Measurements from ENCODE around the gene ADAM8.

ADAM8 gene

GRCh38 chr10:133281628-133282372 lies 5.1 kb upstream of the ADAM8 start:
- no peaks in the 10 kb centered on the region for H3K4me1 ChIP-seq (ENCODE audit: control insufficient read depth, insufficient read depth, low read length)
- no peaks in the 10 kb centered on the region for H3K27me3 ChIP-seq (ENCODE audit: control insufficient read depth, insufficient read depth, low read length)
- no peak overlapping the region for H3K27ac ChIP-seq (ENCODE audit: low read depth, low read length)
- no peak overlapping the region for H3K4me3 ChIP-seq (ENCODE audit: low read depth, low read length)
- peaks cover 69% of the 10 kb centered on the region for H3K36me3 ChIP-seq (ENCODE audit: control insufficient read depth, insufficient read depth, low read length)
- no peak overlapping the region for H3K9ac ChIP-seq (ENCODE audit: low read depth, low read length)
- no peaks in the 10 kb centered on the region for H3K9me3 ChIP-seq (ENCODE audit: control insufficient read depth, insufficient read depth, low read length)

DNA sequence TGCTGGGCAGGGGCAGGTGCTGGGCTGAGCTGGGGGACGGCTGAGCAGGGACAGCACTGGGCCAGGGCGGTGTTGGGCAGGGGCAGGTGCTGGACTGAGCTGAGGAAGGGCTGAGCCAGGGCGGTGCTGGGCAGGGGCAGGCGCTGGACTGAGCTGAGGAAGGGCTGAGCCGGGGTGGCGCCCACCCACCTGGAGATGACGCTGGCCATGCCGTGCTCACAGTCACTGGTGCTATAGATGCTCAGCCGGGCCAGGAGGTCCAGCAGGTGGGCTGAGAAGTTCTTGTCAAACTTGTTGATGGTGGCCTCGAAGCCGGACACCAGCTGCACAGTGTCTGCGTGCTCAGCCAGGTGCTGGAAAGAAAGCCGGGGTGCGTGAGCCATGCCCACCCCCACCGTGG lies 4.4 kb upstream of the ADAM8 start:
- H3K36me3 ChIP-seq (ENCODE audit: control insufficient read depth, insufficient read depth, low read length) = peaks cover 62% of the 10 kb centered on the region
- H3K4me3 ChIP-seq (ENCODE audit: low read depth, low read length) = no peak overlapping the region
- no peak overlapping the region for H3K27ac ChIP-seq (ENCODE audit: low read depth, low read length)
- peaks cover 4% of the 10 kb centered on the region for H3K27me3 ChIP-seq (ENCODE audit: control insufficient read depth, insufficient read depth, low read length)
- no peak overlapping the region for H3K9ac ChIP-seq (ENCODE audit: low read depth, low read length)
- peaks cover 3% of the 10 kb centered on the region; the same call in 1 of the 2 replicates for H3K4me1 ChIP-seq (ENCODE audit: control insufficient read depth, insufficient read depth, low read length)
- no peaks in the 10 kb centered on the region for H3K9me3 ChIP-seq (ENCODE audit: control insufficient read depth, insufficient read depth, low read length)

DNA sequence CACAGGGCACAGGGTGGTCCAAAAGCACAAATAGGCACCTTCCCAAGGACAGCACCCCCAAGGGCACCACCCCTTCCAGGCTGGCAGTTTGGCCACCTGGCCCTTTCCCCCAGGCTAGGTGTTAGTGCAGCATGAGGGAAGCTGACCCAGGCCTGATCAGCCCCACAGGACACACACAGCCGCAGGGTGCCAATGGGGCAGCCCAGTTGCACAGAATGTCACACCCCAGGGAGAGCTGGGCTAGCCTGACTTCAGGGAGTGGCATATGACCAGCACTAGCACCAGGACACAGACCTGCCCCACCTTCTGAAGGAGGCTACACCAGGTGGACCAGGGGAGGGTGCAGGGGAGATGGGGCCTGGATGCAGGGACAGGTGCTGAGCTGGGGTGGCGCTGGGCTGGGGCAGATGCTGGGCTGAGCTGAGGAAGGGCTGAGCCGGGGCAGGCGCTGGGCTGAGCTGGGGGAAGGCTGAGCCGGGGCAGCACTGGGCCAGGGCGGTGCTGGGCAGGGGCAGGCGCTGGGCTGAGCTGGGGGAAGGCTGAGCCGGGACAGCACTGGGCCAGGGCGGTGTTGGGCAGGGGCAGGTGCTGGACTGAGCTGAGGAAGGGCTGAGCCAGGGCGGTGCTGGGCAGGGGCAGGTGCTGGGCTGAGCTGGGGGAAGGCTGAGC lies 3.9 kb upstream of the ADAM8 start:
- Histone ChIP-seq H3K27me3 (ENCODE audit: control insufficient read depth, insufficient read depth, low read length) (peaks cover 7% of the 10 kb centered on the region), H3K4me1 (ENCODE audit: control insufficient read depth, insufficient read depth, low read length) (peaks cover 5% of the 10 kb centered on the region; the same call in 1 of the 2 replicates), H3K4me3 (ENCODE audit: low read depth, low read length) (no peak overlapping the region), H3K27ac (ENCODE audit: low read depth, low read length) (no peak overlapping the region), H3K36me3 (ENCODE audit: control insufficient read depth, insufficient read depth, low read length) (peaks cover 56% of the 10 kb centered on the region), H3K9ac (ENCODE audit: low read depth, low read length) (no peak overlapping the region), H3K9me3 (ENCODE audit: control insufficient read depth, insufficient read depth, low read length) (no peaks in the 10 kb centered on the region)

DNA sequence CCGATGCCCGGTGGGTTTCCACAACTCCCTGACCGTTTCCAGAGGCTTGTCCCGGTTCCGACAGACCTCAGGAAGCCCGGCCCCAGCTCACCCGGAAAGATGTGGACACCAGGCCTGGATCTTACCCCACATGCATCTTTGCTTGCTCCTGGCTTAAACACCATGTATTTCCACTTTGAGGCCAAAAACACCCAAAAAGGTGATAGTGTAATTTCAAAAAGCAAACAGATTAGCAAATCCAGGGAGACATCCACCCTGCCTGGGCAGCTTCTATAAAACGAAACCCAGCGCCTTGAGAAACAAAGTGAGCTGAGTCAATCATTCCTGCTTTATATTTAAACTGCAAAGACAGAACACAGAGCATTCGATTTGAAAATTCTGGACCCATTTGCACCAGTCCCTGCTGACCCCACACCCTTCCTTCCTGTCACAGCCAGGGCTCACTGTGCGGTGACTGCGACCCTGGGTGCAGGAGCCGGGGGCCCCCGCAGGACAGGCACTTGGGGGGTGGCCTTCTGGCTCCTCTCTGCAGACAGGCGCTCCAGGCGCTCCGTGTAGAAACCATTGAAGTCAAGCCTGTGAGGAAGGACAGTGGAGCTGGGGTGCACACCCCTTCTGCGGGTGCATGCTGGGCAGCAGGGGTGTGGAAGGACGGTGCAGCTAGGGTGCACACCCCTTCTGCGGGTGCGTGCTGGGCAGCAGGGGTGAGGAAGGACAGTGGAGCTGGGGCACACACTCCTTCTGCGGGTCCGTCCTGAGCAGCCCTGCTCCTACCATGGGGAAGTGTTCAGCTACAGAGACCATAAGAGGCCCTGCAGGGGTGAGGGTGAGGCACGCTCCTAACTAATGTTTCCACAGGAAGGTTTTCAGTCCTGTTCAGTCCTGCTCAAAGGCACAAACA lies 2.9 kb upstream of the ADAM8 start:
- peaks cover 47% of the 10 kb centered on the region for H3K36me3 ChIP-seq (ENCODE audit: control insufficient read depth, insufficient read depth, low read length)
- H3K9me3 ChIP-seq (ENCODE audit: control insufficient read depth, insufficient read depth, low read length) = no peaks in the 10 kb centered on the region
- no peak overlapping the region for H3K27ac ChIP-seq (ENCODE audit: low read depth, low read length)
- peaks cover 5% of the 10 kb centered on the region; the same call in 1 of the 2 replicates for H3K4me1 ChIP-seq (ENCODE audit: control insufficient read depth, insufficient read depth, low read length)
- H3K9ac ChIP-seq (ENCODE audit: low read depth, low read length) = no peak overlapping the region
- peaks cover 7% of the 10 kb centered on the region for H3K27me3 ChIP-seq (ENCODE audit: control insufficient read depth, insufficient read depth, low read length)
- H3K4me3 ChIP-seq (ENCODE audit: low read depth, low read length) = no peak overlapping the region

- Histone ChIP-seq H3K9ac (ENCODE audit: low read depth, low read length) (no peak overlapping the region), H3K9me3 (ENCODE audit: control insufficient read depth, insufficient read depth, low read length) (no peaks in the 10 kb centered on the region), H3K27ac (ENCODE audit: low read depth, low read length) (no peak overlapping the region), H3K27me3 (ENCODE audit: control insufficient read depth, insufficient read depth, low read length) (peaks cover 7% of the 10 kb centered on the region), H3K4me1 (ENCODE audit: control insufficient read depth, insufficient read depth, low read length) (peaks cover 5% of the 10 kb centered on the region; the same call in 1 of the 2 replicates), H3K4me3 (ENCODE audit: low read depth, low read length) (no peak overlapping the region), H3K36me3 (ENCODE audit: control insufficient read depth, insufficient read depth, low read length) (peaks cover 38% of the 10 kb centered on the region)
Observed at GRCh38 chr10:133278577-133279265, 2.1 kb upstream of the ADAM8 start.

DNA sequence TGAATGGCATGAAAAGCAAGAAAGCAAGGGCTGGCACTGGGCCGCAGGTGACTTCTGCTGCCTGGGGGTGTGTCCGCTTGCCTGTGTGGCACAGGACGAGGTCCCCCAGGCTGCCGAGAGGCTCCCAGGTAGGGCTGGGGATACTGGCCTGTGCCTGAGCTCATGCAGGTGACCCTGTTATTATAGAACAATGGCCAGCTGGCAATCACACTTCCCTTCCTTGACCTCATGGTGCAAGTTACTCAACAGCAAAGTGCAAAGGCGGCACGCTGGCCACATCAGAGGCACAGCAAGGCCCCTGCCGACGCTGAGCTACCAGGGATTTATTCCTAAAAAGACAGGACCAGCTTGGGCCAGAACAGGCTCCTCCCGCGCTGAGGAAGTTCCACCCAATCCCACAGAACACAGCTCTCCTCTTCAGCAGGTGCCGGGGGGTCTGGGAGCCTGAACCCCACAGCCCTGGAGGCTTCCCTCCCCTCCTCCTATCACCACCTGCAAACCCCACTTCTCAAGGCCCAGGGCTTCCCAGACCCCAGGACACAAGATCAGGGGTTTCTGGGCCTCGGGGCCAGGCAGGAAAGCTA lies 1.4 kb upstream of the ADAM8 start:
- Histone ChIP-seq H3K4me3 (ENCODE audit: low read depth, low read length) (no peak overlapping the region), H3K27me3 (ENCODE audit: control insufficient read depth, insufficient read depth, low read length) (peaks cover 7% of the 10 kb centered on the region), H3K36me3 (ENCODE audit: control insufficient read depth, insufficient read depth, low read length) (peaks cover 32% of the 10 kb centered on the region), H3K9me3 (ENCODE audit: control insufficient read depth, insufficient read depth, low read length) (no peaks in the 10 kb centered on the region), H3K4me1 (ENCODE audit: control insufficient read depth, insufficient read depth, low read length) (peaks cover 5% of the 10 kb centered on the region; the same call in 1 of the 2 replicates), H3K9ac (ENCODE audit: low read depth, low read length) (no peak overlapping the region), H3K27ac (ENCODE audit: low read depth, low read length) (no peak overlapping the region)

DNA sequence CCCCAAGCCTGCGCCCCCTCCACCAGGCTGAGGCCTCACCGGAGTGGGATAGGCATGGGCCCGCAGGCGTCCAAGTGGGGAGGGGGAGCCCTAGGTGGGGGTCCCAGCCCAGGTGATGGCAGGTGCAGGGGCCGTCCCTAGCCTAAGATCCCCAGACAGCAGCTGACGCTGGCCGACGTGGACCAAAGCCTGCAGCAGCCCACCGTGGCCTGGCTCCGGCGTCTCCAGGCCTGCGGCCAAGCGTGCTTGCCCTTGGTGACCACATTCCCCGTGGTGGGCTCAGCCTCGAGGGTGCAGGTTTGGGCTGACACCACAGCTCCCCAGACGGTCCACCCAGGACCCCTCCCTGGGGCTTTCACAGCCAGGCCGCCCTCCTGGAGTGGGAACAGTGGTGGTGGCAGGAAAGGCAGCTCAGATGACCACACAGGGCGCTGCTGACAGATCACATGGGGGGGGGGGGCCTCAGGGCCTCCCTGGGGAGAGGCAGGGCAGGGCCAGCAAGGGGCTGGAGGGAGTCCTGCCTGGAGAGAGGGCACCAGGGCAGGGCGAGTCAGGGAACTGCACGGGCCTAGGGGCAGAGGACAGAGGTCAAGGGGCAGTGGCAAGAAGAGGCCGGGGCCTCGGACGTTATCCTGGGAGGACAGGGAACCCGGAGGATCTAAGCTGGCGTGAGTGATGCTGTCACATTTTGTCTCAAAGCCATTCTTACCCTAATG lies 767 bp upstream of the ADAM8 start:
- Histone ChIP-seq H3K27ac (ENCODE audit: low read depth, low read length) (no peak overlapping the region), H3K9me3 (ENCODE audit: control insufficient read depth, insufficient read depth, low read length) (no peaks in the 10 kb centered on the region), H3K27me3 (ENCODE audit: control insufficient read depth, insufficient read depth, low read length) (peaks cover 7% of the 10 kb centered on the region), H3K4me1 (ENCODE audit: control insufficient read depth, insufficient read depth, low read length) (peaks cover 5% of the 10 kb centered on the region; the same call in 1 of the 2 replicates), H3K9ac (ENCODE audit: low read depth, low read length) (no peak overlapping the region), H3K36me3 (ENCODE audit: control insufficient read depth, insufficient read depth, low read length) (peaks cover 25% of the 10 kb centered on the region), H3K4me3 (ENCODE audit: low read depth, low read length) (peak overlapping the region; percentile 46; the same call in 1 of the 2 replicates)

GRCh38 chr10:133276100-133276434 lies 601 bp downstream of the ADAM8 start:
- Histone ChIP-seq H3K9me3 (ENCODE audit: control insufficient read depth, insufficient read depth, low read length) (no peaks in the 10 kb centered on the region), H3K4me3 (ENCODE audit: low read depth, low read length) (peak overlapping the region; percentile 46), H3K9ac (ENCODE audit: low read depth, low read length) (no peak overlapping the region), H3K36me3 (ENCODE audit: control insufficient read depth, insufficient read depth, low read length) (peaks cover 18% of the 10 kb centered on the region), H3K27me3 (ENCODE audit: control insufficient read depth, insufficient read depth, low read length) (peaks cover 7% of the 10 kb centered on the region), H3K4me1 (ENCODE audit: control insufficient read depth, insufficient read depth, low read length) (peaks cover 5% of the 10 kb centered on the region; the same call in 1 of the 2 replicates), H3K27ac (ENCODE audit: low read depth, low read length) (no peak overlapping the region)

GRCh38 chr10:133275684-133276092 lies 980 bp downstream of the ADAM8 start:
- H3K4me3 ChIP-seq (ENCODE audit: low read depth, low read length) = no peak overlapping the region
- no peak overlapping the region for H3K27ac ChIP-seq (ENCODE audit: low read depth, low read length)
- peaks cover 7% of the 10 kb centered on the region for H3K27me3 ChIP-seq (ENCODE audit: control insufficient read depth, insufficient read depth, low read length)
- H3K4me1 ChIP-seq (ENCODE audit: control insufficient read depth, insufficient read depth, low read length) = peaks cover 5% of the 10 kb centered on the region; the same call in 1 of the 2 replicates
- no peak overlapping the region for H3K9ac ChIP-seq (ENCODE audit: low read depth, low read length)
- no peaks in the 10 kb centered on the region for H3K9me3 ChIP-seq (ENCODE audit: control insufficient read depth, insufficient read depth, low read length)
- H3K36me3 ChIP-seq (ENCODE audit: control insufficient read depth, insufficient read depth, low read length) = peaks cover 18% of the 10 kb centered on the region

Data from HUES48 (cell line).